ENCODE data around the gene ALDH7A1.

- TF ChIP-seq CTCF (IDR thresholded peaks at IDR 0.05) (no peak), EZH2 (IDR thresholded peaks at IDR 0.05; ENCODE audit: borderline replicate concordance, insufficient read depth, low read depth, low read length, poor library complexity, severe bottlenecking) (no peak)
Measured at GRCh38 chr5:126542441-126542840, 52.6 kb downstream of the ALDH7A1 start.

All from B cell (primary cell).